Measurements from ENCODE around the gene NBR1. TPM values are rescaled to one million over a fixed set of nuclear protein-coding genes. Genes with fewer than 3 reads are reported as not detected.

NBR1 gene
- total and polyA plus RNA-seq, 12 donors: 28.5 to 120 (median 103) TPM

DNA sequence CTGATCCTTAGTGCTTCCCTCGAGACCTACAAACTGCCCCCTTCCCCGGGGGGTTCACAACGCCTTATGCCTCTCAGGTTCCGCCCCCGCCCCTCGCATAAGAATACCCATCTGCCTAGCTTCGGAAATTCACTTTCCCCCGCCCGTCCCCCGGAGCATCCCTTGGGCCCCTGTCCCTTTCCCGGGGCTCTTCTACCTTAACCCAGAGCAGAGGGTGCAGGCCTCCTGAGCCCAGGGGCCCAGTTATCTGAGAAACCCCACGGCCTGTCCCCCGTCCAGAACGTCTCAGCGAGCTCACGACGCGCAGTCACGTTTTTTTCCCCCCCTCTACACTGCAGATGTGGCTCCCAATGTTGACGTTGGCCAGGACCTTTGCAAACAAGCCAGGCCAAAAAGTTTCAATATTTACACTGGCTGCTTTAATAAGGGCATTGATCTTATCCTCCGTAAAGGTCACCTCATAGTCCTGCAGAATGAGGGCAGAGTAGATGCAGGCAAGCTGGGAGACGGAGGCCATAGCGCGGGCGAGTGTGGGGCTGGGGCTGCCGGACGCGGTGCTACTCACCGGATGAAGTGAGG lies 1.4 kb upstream of the NBR1 start:
- Histone ChIP-seq H3K27ac (peak overlapping the region; percentile 91 to 97 (median 96)), H3K4me3 (peak overlapping the region; percentile 49 to 83 (median 73)), H3K9me3 (no peaks in the 10 kb centered on the region), H3K36me3 (peaks cover 0 to 5% (median 0%) of the 10 kb centered on the region in 9 donors), H3K27me3 (no peaks in the 10 kb centered on the region), H3K4me1 (peaks cover 2 to 43% (median 41%) of the 10 kb centered on the region in 9 donors)
- TF ChIP-seq, protein P1, sequence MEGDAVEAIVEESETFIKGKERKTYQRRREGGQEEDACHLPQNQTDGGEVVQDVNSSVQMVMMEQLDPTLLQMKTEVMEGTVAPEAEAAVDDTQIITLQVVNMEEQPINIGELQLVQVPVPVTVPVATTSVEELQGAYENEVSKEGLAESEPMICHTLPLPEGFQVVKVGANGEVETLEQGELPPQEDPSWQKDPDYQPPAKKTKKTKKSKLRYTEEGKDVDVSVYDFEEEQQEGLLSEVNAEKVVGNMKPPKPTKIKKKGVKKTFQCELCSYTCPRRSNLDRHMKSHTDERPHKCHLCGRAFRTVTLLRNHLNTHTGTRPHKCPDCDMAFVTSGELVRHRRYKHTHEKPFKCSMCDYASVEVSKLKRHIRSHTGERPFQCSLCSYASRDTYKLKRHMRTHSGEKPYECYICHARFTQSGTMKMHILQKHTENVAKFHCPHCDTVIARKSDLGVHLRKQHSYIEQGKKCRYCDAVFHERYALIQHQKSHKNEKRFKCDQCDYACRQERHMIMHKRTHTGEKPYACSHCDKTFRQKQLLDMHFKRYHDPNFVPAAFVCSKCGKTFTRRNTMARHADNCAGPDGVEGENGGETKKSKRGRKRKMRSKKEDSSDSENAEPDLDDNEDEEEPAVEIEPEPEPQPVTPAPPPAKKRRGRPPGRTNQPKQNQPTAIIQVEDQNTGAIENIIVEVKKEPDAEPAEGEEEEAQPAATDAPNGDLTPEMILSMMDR (IDR thresholded peaks at IDR 0.05): no peak
- ATAC-seq: peak; percentile 4 to 55 (median 26)
- intact Hi-C loops (cut with DNase I): loop anchor here in 8 of 10 donors (2.0 to 10.0 kb wide), 7 partner anchors 42 to 171 kb away; partner anchors contain the start of genes VAT1 (in 8 of the 8), BRCA1 (in 5 of the 8), RND2 (in 1 of the 8) and RPL27 (in 1 of the 8)
- DNase-seq: peak; percentile 18 to 27
- WGBS, 2 donors: 2% methylated on average over 29 of the region's 29 CpGs

DNA sequence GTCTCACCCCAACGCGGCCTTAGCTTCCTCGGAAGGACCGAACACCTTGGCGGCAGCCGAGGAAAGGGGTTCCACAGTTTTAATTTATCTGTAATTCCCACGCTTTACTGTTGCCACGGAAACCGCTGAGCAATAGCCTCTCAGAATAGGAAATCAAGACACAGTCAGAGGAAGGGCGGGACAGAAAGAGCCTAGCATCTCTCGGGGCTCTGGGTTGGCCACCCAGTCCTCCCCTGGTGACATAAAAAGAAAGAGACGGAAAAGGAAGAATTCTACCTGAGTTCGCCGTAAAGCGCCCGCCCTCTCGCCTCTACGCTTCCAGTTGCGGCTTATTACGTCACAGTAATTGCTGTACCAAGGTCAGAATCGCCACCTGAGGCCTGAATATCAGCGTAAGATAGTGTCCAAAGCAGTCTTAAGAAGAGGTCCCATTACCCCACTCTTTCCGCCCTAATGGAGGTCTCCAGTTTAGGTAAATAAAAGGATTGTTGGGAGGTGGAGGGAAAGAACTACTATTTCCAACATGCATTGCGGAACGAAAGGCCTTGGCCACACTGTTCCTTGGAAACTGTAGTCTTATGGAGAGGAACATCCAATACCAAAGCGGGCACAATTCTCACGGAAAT lies 761 bp upstream of the NBR1 start:
- peaks cover 0 to 6% (median 0%) of the 10 kb centered on the region in 9 donors for H3K36me3 ChIP-seq
- WGBS, 2 donors: 0% methylated on average over 27 of the region's 27 CpGs
- H3K4me3 ChIP-seq: peak overlapping the region; percentile 49 to 83 (median 73)
- intact Hi-C loops (cut with DNase I): loop anchor here in 8 of 10 donors (2.0 to 10.0 kb wide), 6 partner anchors 43 to 171 kb away; partner anchors contain the start of genes VAT1 (in 7 of the 8), BRCA1 (in 5 of the 8), RND2 (in 1 of the 8) and RPL27 (in 1 of the 8)
- ATAC-seq (peak; percentile 88 to 94 (median 91)), DNase-seq (peak; percentile 82 to 91)
- no peaks in the 10 kb centered on the region for H3K9me3 ChIP-seq
- TF ChIP-seq, protein P1 (IDR thresholded peaks at IDR 0.05): no peak
- peak overlapping the region; percentile 91 to 97 (median 96) for H3K27ac ChIP-seq
- H3K4me1 ChIP-seq: peaks cover 2 to 49% (median 47%) of the 10 kb centered on the region in 9 donors
- no peaks in the 10 kb centered on the region for H3K27me3 ChIP-seq

DNA sequence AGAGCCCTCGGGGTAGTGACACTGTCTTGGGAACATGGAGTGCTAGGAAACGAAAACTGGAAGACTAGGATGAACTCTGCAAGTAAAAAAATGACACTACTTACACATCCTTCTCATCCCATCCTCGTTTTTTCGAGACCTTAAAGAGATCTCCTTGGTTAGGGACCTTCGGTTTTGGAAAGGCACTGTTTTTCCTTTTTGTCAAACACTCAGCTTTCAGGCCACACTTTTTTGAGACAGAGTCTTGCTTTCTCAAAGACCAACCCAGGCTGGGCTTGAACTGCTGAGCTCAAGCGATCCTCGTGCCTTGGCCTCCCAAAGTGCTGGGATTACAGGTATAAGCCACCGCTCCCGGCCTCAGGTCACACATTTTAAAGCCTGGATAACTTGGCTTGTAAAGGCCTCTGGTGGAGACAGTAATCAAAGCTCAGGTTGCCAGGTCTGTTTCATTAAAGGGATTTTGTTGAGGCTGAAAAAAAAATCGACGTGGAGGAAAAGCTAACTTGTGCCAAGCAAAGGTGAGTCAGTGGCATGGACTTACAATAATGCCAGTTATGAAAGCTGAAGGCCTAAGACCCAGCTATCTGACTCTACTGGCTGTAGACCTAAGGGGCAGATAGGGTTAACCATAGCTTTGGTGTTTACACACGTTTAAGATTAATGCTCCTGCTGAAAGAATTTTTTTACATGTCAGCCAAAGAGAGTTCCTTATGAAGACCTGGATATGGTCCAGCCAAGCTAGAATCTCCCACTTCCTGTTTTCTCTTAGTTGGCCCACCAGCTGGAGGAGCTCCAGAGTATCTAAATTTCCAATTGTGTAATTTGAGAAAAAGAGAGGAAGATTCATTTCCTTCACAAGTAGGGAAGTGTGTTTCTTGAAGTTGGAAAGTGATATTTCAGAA lies 823 bp downstream of the NBR1 start:
- TF ChIP-seq, protein P1 (IDR thresholded peaks at IDR 0.05): peak in 6 of 9 donors; percentile 15 to 57 (median 44)
- Histone ChIP-seq H3K4me1 (peaks cover 5 to 65% (median 63%) of the 10 kb centered on the region in 9 donors), H3K36me3 (peaks cover 0 to 20% (median 11%) of the 10 kb centered on the region in 9 donors), H3K27ac (peak overlapping the region; percentile 91 to 97 (median 96)), H3K27me3 (no peaks in the 10 kb centered on the region), H3K9me3 (no peaks in the 10 kb centered on the region), H3K4me3 (peak overlapping the region; percentile 49 to 83 (median 73))
- WGBS, 2 donors: 6 to 9% methylated on average over 12 of the region's 12 CpGs
- peak in 1 of 2 donors; percentile 67 for DNase-seq
- intact Hi-C loops (cut with DNase I): loop anchor here in 8 of 10 donors (2.0 to 10.0 kb wide), 6 partner anchors 45 to 173 kb away; partner anchors contain the start of genes VAT1 (in 7 of the 8), BRCA1 (in 5 of the 8), RND2 (in 1 of the 8) and RPL27 (in 1 of the 8)
- ATAC-seq: peak in 1 of 8 donors; percentile 6

All from heart right ventricle (tissue), 16 donors.